HG03139 (cell line): ENCODE data around the gene INCENP.

ENCODE experiments used
- ATAC-seq: cut with Tn5 transposase; IDR thresholded peaks from one replicate; pipeline ENCODE4 v1.9.1; 2021; ENCODE audit not compliant: unreplicated experiment

INCENP gene

GRCh38 chr11:62124186-62125113, 639 bp downstream of the INCENP start:
- ATAC-seq: peak; percentile 19

- ATAC-seq: no peak
Measured at GRCh38 chr11:62125316-62125715, 1.5 kb downstream of the INCENP start.

DNA sequence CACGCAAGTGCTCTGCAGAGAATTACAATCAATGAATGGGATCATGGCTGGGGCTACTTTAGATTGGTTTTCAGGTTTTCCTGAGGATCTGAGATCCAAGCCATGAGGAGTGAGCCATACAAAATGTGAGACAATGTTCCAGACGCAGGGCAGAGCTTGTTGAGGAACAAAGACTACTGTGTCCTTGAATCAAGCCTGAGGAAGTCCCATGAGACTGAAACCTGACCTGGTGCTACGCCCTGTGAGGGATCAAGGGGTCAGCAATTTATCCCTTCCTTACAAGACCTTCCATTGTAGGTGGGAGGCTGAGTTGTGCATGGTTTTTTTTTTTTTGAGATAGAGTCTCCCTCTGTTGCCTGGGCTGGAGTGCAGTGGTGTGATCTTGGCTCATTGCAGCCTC, 2.1 kb downstream of the INCENP start:
- no peak for ATAC-seq

- ATAC-seq: no peak
Measured at GRCh38 chr11:62127426-62127825, 3.6 kb downstream of the INCENP start.

GRCh38 chr11:62127941-62128770, 4.3 kb downstream of the INCENP start:
- ATAC-seq: no peak

DNA sequence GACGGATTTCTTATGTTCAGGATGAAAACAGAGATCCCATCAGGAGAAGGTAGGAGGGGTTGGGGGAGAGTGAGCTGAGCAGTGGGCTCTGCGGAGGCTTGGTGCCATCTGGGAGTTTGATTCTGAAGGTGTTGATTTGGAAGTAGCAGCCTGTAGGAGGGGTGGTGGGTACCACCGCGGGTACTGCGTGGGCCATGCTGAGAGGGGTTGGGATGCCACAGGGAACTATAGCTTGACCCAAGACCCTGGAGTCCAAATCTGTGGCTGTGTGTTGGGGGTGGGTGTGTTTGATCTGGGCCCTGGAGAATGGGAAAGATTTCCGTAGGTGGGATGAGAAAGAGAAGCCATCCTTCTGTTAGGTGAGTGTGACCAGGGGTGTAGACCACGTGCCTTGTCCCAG, 5.0 kb downstream of the INCENP start:
- ATAC-seq: no peak

- no peak for ATAC-seq
Measured at GRCh38 chr11:62129590-62130282, 5.9 kb downstream of the INCENP start.

- ATAC-seq: no peak
Measured at GRCh38 chr11:62130283-62131169, 6.7 kb downstream of the INCENP start.

- no peak for ATAC-seq
Measured at GRCh38 chr11:62131170-62131464, 7.3 kb downstream of the INCENP start.

DNA sequence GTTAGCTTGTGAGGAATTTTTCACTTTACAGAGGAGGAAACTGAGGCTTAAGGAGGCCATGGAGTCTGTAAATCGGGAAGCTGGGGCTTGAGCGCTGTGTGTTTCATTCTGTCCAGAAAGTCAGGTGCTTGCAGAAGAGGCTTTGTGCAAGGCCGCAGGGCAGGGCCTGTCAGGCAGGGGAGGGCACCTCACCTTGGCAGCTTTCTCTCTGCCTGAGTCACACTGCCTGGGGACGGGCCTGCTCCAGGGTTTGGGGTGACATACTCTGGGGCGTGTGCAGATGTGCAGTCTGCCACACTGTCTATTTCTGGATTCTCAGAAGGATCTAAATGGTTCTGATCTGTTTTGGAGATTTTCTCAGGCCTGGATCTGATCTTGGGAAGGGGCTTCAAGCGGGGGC, 8.4 kb downstream of the INCENP start:
- no peak for ATAC-seq

DNA sequence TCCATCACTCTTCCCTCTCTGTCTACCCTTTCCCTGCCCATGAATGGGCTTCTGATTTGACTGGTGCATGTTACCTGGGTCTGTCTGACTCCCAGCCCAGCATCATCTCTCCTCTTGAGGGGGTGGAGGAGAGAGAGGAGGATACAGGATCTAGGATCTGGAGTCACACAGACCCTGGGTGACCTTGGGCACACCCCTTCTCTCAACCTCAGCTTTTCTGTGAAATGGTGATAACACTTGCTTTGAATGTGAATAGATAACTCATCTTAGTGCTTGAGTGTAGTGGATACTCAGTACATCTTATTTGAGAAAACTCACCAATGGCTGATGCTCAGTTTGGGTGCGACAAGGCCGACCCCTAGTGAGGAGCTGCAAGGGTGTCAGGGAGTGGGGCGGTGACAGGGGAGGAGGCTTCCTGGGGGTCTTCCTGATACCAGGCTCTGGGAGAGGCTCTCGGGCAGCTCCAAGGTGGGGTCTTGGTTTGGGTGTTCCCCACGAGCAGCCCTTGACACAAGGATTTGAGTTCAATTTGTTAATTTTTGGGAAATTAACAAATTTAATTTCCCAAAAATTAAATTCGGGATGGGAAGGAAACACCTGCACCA, 9.0 kb downstream of the INCENP start:
- no peak for ATAC-seq

- ATAC-seq: no peak
Measured at GRCh38 chr11:62133328-62134065, 9.7 kb downstream of the INCENP start.

- no peak for ATAC-seq
Measured at GRCh38 chr11:62137276-62137861, 13.6 kb downstream of the INCENP start.

GRCh38 chr11:62137881-62138629, 14.2 kb downstream of the INCENP start:
- no peak for ATAC-seq

DNA sequence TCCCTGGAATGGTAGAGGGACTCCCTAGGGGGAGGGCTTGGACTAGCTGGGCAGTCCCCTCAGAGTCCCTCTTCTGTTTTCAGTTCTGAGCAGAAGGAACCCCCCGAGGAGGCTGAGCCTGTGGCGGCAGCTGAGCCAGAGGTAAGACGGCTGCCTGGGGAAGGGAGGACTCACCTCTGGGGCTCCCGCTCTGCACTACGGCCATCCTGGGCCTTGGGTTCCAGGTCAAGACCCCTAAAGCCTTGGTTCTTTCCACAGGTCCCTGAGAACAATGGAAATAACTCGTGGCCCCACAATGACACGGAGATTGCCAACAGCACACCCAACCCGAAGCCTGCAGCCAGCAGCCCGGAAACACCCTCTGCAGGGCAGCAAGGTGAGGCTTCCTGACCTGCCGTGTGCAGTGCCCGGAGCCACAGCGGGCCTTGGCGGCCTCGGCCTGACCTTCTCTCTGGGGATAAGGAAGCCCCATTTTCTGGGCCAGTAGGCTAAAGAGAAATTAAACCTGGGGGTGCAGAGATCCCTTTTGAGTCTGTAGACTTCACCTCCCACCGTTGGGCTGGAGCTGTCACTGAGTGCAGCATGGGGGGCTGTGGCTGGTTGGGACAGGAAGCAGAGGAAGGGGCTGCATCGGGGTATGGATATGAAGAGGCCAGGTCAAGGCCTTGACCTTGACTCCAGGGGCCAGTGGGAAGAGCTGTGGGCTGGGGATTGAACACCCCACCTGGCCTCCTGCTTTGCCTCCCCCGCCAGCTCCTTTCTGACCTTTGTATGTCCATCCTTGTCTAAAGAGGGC, 15.0 kb downstream of the INCENP start:
- no peak for ATAC-seq

- no peak for ATAC-seq
Measured at GRCh38 chr11:62139526-62140303, 15.9 kb downstream of the INCENP start.
